Large intestine (tissue), 3 donors: ENCODE measurements around the gene PYGB. TPM values are rescaled to one million over a fixed set of nuclear protein-coding genes. Genes with fewer than 3 reads are reported as not detected.

Experiments
- DNase-seq, 2 donors: peaks; one replicate each; pipeline versions ENCODE4 v3.0.0 to v3.0.0-alpha.2; 2013
- H3K27ac ChIP-seq: one replicate; pipeline ENCODE4 v1.5.1; 2013; ENCODE audit warnings: low read length
- H3K27me3 ChIP-seq: 2 replicates; pipeline ENCODE4 v1.6.1; 2013; ENCODE audit warnings: low read length; ENCODE audit not compliant: control insufficient read depth, insufficient read depth
- H3K36me3 ChIP-seq: 2 replicates; pipeline ENCODE4 v1.6.1; 2013; ENCODE audit warnings: low read length; ENCODE audit not compliant: control insufficient read depth, insufficient read depth
- H3K4me1 ChIP-seq: one replicate; pipeline ENCODE4 v1.6.1; 2013; ENCODE audit warnings: low read length; ENCODE audit not compliant: control insufficient read depth, insufficient read depth
- H3K4me3 ChIP-seq: one replicate; pipeline ENCODE4 v1.5.1; 2013; ENCODE audit warnings: low read length
- H3K9me3 ChIP-seq: one replicate; pipeline ENCODE4 v1.6.1; 2013; ENCODE audit warnings: mild to moderate bottlenecking, low read depth, low read length, moderate library complexity; ENCODE audit not compliant: control insufficient read depth
- WGBS: methylation state at CpG from one replicate; pipeline ENCODE4 v1.1.5; 2013; ENCODE audit warnings: low lambda C conversion rate; ENCODE audit not compliant: insufficient coverage; 5-methylcytosine and 5-hydroxymethylcytosine counted together
- polyA plus RNA-seq: library from polyadenylated mRNA; unstranded; fragments of 120-200 nt; gene quantifications from one replicate; pipeline ENCODE4 v1.2.1, GENCODE V29; 2013

Gene PYGB
- polyA plus RNA-seq, 1 donor = 35.1 TPM

- no peaks in the 10 kb centered on the region for H3K9me3 ChIP-seq
- H3K4me3 ChIP-seq = no peak overlapping the region
- H3K36me3 ChIP-seq = peaks cover 46% of the 10 kb centered on the region
- H3K4me1 ChIP-seq = peaks cover 6% of the 10 kb centered on the region
- no CpG with 5 or more reads among the region's 16 CpGs for WGBS
- H3K27me3 ChIP-seq = no peaks in the 10 kb centered on the region
- DNase-seq = no peak
- H3K27ac ChIP-seq = no peak overlapping the region
Observed at GRCh38 chr20:25318471-25319240, 70.8 kb downstream of the PYGB start.

GRCh38 chr20:25319241-25320034, 71.6 kb downstream of the PYGB start:
- Histone ChIP-seq H3K27ac (no peak overlapping the region), H3K36me3 (peaks cover 43% of the 10 kb centered on the region), H3K27me3 (no peaks in the 10 kb centered on the region), H3K4me1 (peaks cover 12% of the 10 kb centered on the region), H3K9me3 (no peaks in the 10 kb centered on the region), H3K4me3 (no peak overlapping the region)
- WGBS = no CpG with 5 or more reads among the region's 11 CpGs
- DNase-seq = no peak

- H3K4me1 ChIP-seq = peaks cover 17% of the 10 kb centered on the region
Observed at GRCh38 chr20:25320035-25320800, 72.3 kb downstream of the PYGB start.

GRCh38 chr20:25321262-25321831, 73.5 kb downstream of the PYGB start:
- Histone ChIP-seq H3K4me1 (peaks cover 17% of the 10 kb centered on the region), H3K9me3 (no peaks in the 10 kb centered on the region), H3K36me3 (peaks cover 35% of the 10 kb centered on the region), H3K27me3 (no peaks in the 10 kb centered on the region), H3K4me3 (no peak overlapping the region), H3K27ac (no peak overlapping the region)
- DNase-seq = no peak
- no CpG with 5 or more reads among the region's 5 CpGs for WGBS

More at GRCh38 chr20:25320035-25320800, 72.3 kb downstream of the PYGB start:
- Histone ChIP-seq H3K9me3 (no peaks in the 10 kb centered on the region), H3K36me3 (peaks cover 40% of the 10 kb centered on the region), H3K27me3 (no peaks in the 10 kb centered on the region), H3K27ac (no peak overlapping the region), H3K4me3 (no peak overlapping the region)
- no peak for DNase-seq
- WGBS = 100% methylated on average over 1 of the region's 13 CpGs

GRCh38 chr20:25321991-25322390, 74.1 kb downstream of the PYGB start:
- Histone ChIP-seq H3K4me1 (peaks cover 17% of the 10 kb centered on the region), H3K36me3 (peaks cover 31% of the 10 kb centered on the region), H3K27me3 (no peaks in the 10 kb centered on the region), H3K9me3 (no peaks in the 10 kb centered on the region), H3K27ac (no peak overlapping the region), H3K4me3 (no peak overlapping the region)
- no peak for DNase-seq
- WGBS = 80% methylated on average over 1 of the region's 4 CpGs

- WGBS = 60% methylated on average over 3 of the region's 12 CpGs
Observed at GRCh38 chr20:25323496-25324246, 75.8 kb downstream of the PYGB start.

GRCh38 chr20:25324412-25324811, 76.5 kb downstream of the PYGB start:
- DNase-seq = no peak
- H3K27me3 ChIP-seq = no peaks in the 10 kb centered on the region
- WGBS = no CpG with 5 or more reads among the region's 5 CpGs
- H3K9me3 ChIP-seq = no peaks in the 10 kb centered on the region
- H3K4me3 ChIP-seq = no peak overlapping the region
- H3K36me3 ChIP-seq = peaks cover 33% of the 10 kb centered on the region
- H3K4me1 ChIP-seq = peaks cover 17% of the 10 kb centered on the region
- H3K27ac ChIP-seq = no peak overlapping the region

More at GRCh38 chr20:25323496-25324246, 75.8 kb downstream of the PYGB start:
- H3K27me3 ChIP-seq = no peaks in the 10 kb centered on the region
- H3K27ac ChIP-seq = no peak overlapping the region
- peak in 1 of 2 donors; percentile 56 for DNase-seq
- no peaks in the 10 kb centered on the region for H3K9me3 ChIP-seq
- peaks cover 29% of the 10 kb centered on the region for H3K36me3 ChIP-seq
- no peak overlapping the region for H3K4me3 ChIP-seq
- peaks cover 17% of the 10 kb centered on the region for H3K4me1 ChIP-seq

- no peak overlapping the region for H3K4me3 ChIP-seq
- H3K36me3 ChIP-seq = peaks cover 27% of the 10 kb centered on the region
- H3K9me3 ChIP-seq = no peaks in the 10 kb centered on the region
- no CpG with 5 or more reads among the region's 3 CpGs for WGBS
- DNase-seq = no peak
- no peaks in the 10 kb centered on the region for H3K27me3 ChIP-seq
- peaks cover 17% of the 10 kb centered on the region for H3K4me1 ChIP-seq
- no peak overlapping the region for H3K27ac ChIP-seq
Observed at GRCh38 chr20:25325073-25325472, 77.2 kb downstream of the PYGB start.

GRCh38 chr20:25325997-25326396, 78.1 kb downstream of the PYGB start:
- Histone ChIP-seq H3K4me3 (no peak overlapping the region), H3K9me3 (no peaks in the 10 kb centered on the region), H3K36me3 (peaks cover 26% of the 10 kb centered on the region), H3K27me3 (no peaks in the 10 kb centered on the region), H3K4me1 (peaks cover 17% of the 10 kb centered on the region), H3K27ac (no peak overlapping the region)
- no peak for DNase-seq
- whole genome bisulfite sequencing = no CpG with 5 or more reads among the region's 2 CpGs
